ENCODE data around the gene PRICKLE4.

DNA sequence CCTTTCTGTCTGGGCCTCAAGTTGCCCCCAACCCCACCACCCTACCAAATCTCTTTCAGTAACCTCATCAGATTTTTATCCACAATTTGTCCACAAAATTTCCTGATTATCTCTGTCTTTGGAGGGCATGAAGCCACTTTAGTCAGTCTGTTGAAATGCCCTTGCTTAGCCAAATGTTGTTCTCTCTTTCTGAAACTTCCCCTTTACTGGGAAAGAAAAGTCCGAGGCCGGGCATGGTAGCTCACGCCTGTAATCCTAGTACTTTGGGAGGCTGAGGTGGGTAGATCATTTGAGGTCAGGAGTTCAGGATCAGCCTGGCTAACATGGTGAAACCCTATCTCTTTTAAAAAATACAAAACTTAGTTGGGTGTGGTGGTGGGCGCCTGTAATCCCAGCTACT is 40.7 kb downstream of the PRICKLE4 start:
- no peak for TF ChIP-seq SIN3B (IDR thresholded peaks at IDR 0.05; ENCODE audit: low read length)
- TF ChIP-seq, protein P1, sequence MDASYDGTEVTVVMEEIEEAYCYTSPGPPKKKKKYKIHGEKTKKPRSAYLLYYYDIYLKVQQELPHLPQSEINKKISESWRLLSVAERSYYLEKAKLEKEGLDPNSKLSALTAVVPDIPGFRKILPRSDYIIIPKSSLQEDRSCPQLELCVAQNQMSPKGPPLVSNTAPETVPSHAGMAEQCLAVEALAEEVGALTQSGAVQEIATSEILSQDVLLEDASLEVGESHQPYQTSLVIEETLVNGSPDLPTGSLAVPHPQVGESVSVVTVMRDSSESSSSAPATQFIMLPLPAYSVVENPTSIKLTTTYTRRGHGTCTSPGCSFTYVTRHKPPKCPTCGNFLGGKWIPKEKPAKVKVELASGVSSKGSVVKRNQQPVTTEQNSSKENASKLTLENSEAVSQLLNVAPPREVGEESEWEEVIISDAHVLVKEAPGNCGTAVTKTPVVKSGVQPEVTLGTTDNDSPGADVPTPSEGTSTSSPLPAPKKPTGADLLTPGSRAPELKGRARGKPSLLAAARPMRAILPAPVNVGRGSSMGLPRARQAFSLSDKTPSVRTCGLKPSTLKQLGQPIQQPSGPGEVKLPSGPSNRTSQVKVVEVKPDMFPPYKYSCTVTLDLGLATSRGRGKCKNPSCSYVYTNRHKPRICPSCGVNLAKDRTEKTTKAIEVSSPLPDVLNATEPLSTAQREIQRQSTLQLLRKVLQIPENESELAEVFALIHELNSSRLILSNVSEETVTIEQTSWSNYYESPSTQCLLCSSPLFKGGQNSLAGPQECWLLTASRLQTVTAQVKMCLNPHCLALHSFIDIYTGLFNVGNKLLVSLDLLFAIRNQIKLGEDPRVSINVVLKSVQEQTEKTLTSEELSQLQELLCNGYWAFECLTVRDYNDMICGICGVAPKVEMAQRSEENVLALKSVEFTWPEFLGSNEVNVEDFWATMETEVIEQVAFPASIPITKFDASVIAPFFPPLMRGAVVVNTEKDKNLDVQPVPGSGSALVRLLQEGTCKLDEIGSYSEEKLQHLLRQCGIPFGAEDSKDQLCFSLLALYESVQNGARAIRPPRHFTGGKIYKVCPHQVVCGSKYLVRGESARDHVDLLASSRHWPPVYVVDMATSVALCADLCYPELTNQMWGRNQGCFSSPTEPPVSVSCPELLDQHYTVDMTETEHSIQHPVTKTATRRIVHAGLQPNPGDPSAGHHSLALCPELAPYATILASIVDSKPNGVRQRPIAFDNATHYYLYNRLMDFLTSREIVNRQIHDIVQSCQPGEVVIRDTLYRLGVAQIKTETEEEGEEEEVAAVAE (CRISPR knock-in tag; IDR thresholded peaks at IDR 0.05; ENCODE audit: borderline replicate concordance): no peak
- no peak for TF ChIP-seq ZNF431 (CRISPR knock-in tag; IDR thresholded peaks at IDR 0.05; ENCODE audit: borderline replicate concordance, low read depth)

All from HepG2 (cell line).